PC-9 (cell line): ENCODE data around the gene MEF2A.

Experiments
- EZH2 ChIP-seq: fragments of 200-600 bp; sonication (generic); IDR thresholded peaks from 2 replicates; pipeline ENCODE4 v1.8.0; 2017; ENCODE audit warnings: antibody characterized with exemption, low read depth
- TF ChIP-seq, protein P1 (sequence below): fragments of 200-600 bp; sonication (generic); conservative IDR thresholded peaks from 2 replicates; pipeline ENCODE4 v1.6.1; 2017; ENCODE audit warnings: mixed run types, antibody characterized with exemption, mild to moderate bottlenecking, moderate library complexity

DNA sequence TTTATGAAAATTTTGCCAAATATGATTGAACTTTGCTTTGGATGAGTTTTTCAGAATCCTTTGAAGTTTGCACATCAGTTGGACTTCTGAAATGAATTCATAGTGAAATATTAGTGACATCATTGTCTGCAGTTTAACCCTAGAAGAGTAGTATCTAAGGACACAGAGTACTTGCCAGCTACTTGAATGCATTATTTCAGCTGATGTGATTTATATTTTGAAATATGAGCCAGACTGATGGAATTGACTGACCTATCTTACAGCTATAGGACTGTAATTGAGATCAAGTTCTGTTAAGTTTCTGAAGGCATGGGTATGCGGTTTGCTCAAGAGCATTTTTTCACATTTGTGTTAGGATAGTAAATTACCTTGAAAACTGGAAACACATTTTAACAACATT is 116.2 kb downstream of the MEF2A start:
- TF ChIP-seq, protein P1, sequence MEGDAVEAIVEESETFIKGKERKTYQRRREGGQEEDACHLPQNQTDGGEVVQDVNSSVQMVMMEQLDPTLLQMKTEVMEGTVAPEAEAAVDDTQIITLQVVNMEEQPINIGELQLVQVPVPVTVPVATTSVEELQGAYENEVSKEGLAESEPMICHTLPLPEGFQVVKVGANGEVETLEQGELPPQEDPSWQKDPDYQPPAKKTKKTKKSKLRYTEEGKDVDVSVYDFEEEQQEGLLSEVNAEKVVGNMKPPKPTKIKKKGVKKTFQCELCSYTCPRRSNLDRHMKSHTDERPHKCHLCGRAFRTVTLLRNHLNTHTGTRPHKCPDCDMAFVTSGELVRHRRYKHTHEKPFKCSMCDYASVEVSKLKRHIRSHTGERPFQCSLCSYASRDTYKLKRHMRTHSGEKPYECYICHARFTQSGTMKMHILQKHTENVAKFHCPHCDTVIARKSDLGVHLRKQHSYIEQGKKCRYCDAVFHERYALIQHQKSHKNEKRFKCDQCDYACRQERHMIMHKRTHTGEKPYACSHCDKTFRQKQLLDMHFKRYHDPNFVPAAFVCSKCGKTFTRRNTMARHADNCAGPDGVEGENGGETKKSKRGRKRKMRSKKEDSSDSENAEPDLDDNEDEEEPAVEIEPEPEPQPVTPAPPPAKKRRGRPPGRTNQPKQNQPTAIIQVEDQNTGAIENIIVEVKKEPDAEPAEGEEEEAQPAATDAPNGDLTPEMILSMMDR, result no peak
- TF ChIP-seq EZH2, result no peak
